K562 (cell line): ENCODE results near the gene ESAM. TPM values are rescaled to one million over a fixed set of nuclear protein-coding genes. Genes with fewer than 3 reads are reported as not detected.

Experiments used
- AFF4 ChIP-seq: sonication (generic); formaldehyde crosslinking; IDR thresholded peaks from 2 replicates; pipeline ENCODE4 v1.8.0; 2023; ENCODE audit warnings: mild to moderate bottlenecking, missing genetic modification reagents
- CEBPZ ChIP-seq: fragments of 150-350 bp; IDR thresholded peaks from 2 replicates; pipeline ENCODE4 v1.6.1; 2014; ENCODE audit warnings: low read depth, mild to moderate bottlenecking, low read length, borderline replicate concordance
- CHD1 ChIP-seq: fragments of 200-600 bp; sonication (generic); IDR thresholded peaks from one replicate; pipeline ENCODE4 v1.6.1; 2012; ENCODE audit warnings: mild to moderate bottlenecking, moderate library complexity, low read length, inconsistent platforms
- LEF1 ChIP-seq: fragments of 450-650 bp; IDR thresholded peaks from 2 replicates; pipeline ENCODE4 v1.6.1; 2016; ENCODE audit warnings: mild to moderate bottlenecking
- MNT ChIP-seq, 2 experiments: fragments of 450-650 bp; conservative IDR thresholded peaks; 2 replicates each; pipeline ENCODE4 v1.6.1; 2017; ENCODE audit warnings: mild to moderate bottlenecking in 2 of 2, moderate library complexity in 2 of 2
- NCOA1 ChIP-seq: fragments of 450-650 bp; IDR thresholded peaks from 2 replicates; pipeline ENCODE4 v1.6.1; 2016; ENCODE audit warnings: low read depth
- PRDM10 ChIP-seq: fragments of 450-650 bp; IDR thresholded peaks from 2 replicates; pipeline ENCODE4 v1.6.1; 2018; ENCODE audit not compliant: partially characterized antibody
- SMARCE1 ChIP-seq: fragments of 450-650 bp; IDR thresholded peaks from 2 replicates; pipeline ENCODE4 v1.7.1; 2016; ENCODE audit warnings: mild to moderate bottlenecking
- THAP12 ChIP-seq: fragments of 250-450 bp; sonication (Bioruptor Pico); IDR thresholded peaks from 2 replicates; pipeline ENCODE4 v1.9.0; 2021; ENCODE audit warnings: mild to moderate bottlenecking, inconsistent platforms
- ZNF217 ChIP-seq: sonication (generic); formaldehyde crosslinking; IDR thresholded peaks from 2 replicates; pipeline ENCODE4 v1.8.0; 2022; ENCODE audit warnings: mild to moderate bottlenecking, missing genetic modification reagents
- ZNF780A ChIP-seq: fragments of 250-450 bp; sonication (Bioruptor Pico); IDR thresholded peaks from 2 replicates; pipeline ENCODE4 v1.5.0; 2021; ENCODE audit warnings: mild to moderate bottlenecking
- polyA plus RNA-seq, 8 experiments: library from polyadenylated mRNA; depleted of rRNA in 4 of 8; stranded (reverse) in 5 of 8; unstranded in 3 of 8; fragments of >200 nt; fragmentation: Nextera tagmentation in 2 of 8; fragmentation: Illumina TruSeq in 1 of 8; extraction: Ambion mirVana in 2 of 8; extraction: Trizol in 1 of 8; gene quantifications; 2 replicates each; pipeline versions ENCODE4 v1.2.1 to v1.2.3, GENCODE V29; 2011 to 2014; ENCODE audit warnings: inconsistent platforms in 1 of 8, missing spikeins in 1 of 8
- total RNA-seq, 7 experiments: library from RNA; depleted of rRNA in 6 of 7; stranded (reverse); fragments of >200 nt in 6 of 7; fragmentation: Illumina TruSeq in 2 of 7; extraction: Trizol in 2 of 7; gene quantifications; 2 replicates each; pipeline versions ENCODE4 v1.2.1 to v1.2.3, GENCODE V29; 2011 to 2021; ENCODE audit warnings: low replicate concordance in 1 of 7

The ESAM gene
- total and polyA plus RNA-seq, 9 of the 15 experiments (the other 6 are each of a cell fraction or from before 2014, with no cell fraction given): 0.06 to 1.5 (median 0.22) TPM

GRCh38 chr11:124799348-124800225 is 37.5 kb upstream of the ESAM start (continued):
- no peak for TF ChIP-seq THAP12
- no peak for TF ChIP-seq CEBPZ
- TF ChIP-seq NCOA1: no peak
- peak; percentile 41 for TF ChIP-seq CHD1
- no peak for TF ChIP-seq SMARCE1
- peak; percentile 73 for TF ChIP-seq PRDM10
- TF ChIP-seq ZNF217 (CRISPR knock-in tag): no peak
- TF ChIP-seq LEF1: no peak
- TF ChIP-seq MNT (conservative IDR thresholded peaks at IDR 0.05): no peak
- 0 out of 2 replicates have a peak, but pooled peaks have one; percentile 50 for TF ChIP-seq AFF4 (CRISPR knock-in tag)
- TF ChIP-seq ZNF780A: no peak
